Kidney (tissue), 14 donors: ENCODE data around the gene NME7. TPM values are rescaled to one million over a fixed set of nuclear protein-coding genes. Genes with fewer than 3 reads are reported as not detected.

Source experiments
- DNase-seq, 5 donors: peaks; one replicate each; pipeline ENCODE4 v3.0.0-alpha.2; 2013 to 2020
- FAIRE-seq: peaks from 2 replicates; lab custom pipeline; 2012; peaks lifted over from hg19 to GRCh38; lab: Jason Lieb, UNC
- H3K27ac ChIP-seq, 2 donors: one replicate each; pipeline ENCODE4 v1.7.0; 2013; ENCODE audit warnings: low read depth in 2 of 2, low read length in 2 of 2, inconsistent platforms in 1 of 2
- H3K27me3 ChIP-seq: one replicate; pipeline ENCODE4 v1.7.1; 2013; ENCODE audit warnings: low read length, inconsistent platforms; ENCODE audit not compliant: control insufficient read depth, insufficient read depth
- H3K36me3 ChIP-seq, 3 donors: one replicate each; pipeline versions ENCODE4 v1.7.0 to v1.7.1; 2013; ENCODE audit warnings: low read length in 3 of 3, control low read depth in 1 of 3, inconsistent platforms in 1 of 3; ENCODE audit not compliant: insufficient read depth in 3 of 3, control insufficient read depth in 2 of 3
- H3K4me1 ChIP-seq, 3 donors: one replicate each; pipeline versions ENCODE4 v1.7.0 to v1.7.1; 2013; ENCODE audit warnings: low read length in 3 of 3, inconsistent platforms in 1 of 3, low read depth in 1 of 3; ENCODE audit not compliant: control insufficient read depth in 2 of 3, insufficient read depth in 2 of 3
- H3K4me3 ChIP-seq, 3 donors: one replicate each; pipeline versions ENCODE4 v1.7.0 to v1.8.1; 2013; ENCODE audit warnings: low read length in 3 of 3, control low read depth in 1 of 3, inconsistent platforms in 1 of 3
- H3K9ac ChIP-seq, 3 donors: one replicate each; pipeline versions ENCODE4 v1.7.0 to v1.7.1; 2013; ENCODE audit warnings: low read length in 3 of 3, control low read depth in 1 of 3, inconsistent platforms in 1 of 3
- H3K9me3 ChIP-seq, 3 donors: one replicate each; pipeline versions ENCODE4 v1.7.0 to v1.7.1; 2013; ENCODE audit warnings: low read length in 3 of 3, control low read depth in 1 of 3, inconsistent platforms in 1 of 3; ENCODE audit not compliant: control insufficient read depth in 2 of 3, insufficient read depth in 1 of 3
- CTCF ChIP-seq: IDR thresholded peaks from 3 replicates; pipeline ENCODE4 v1.5.1; 2012; ENCODE audit warnings: mild to moderate bottlenecking, moderate library complexity, borderline replicate concordance; ENCODE audit not compliant: insufficient read depth; ENCODE audit errors: extremely low read depth
- intact Hi-C: fragments of 100-400 bp; cut with DNase I; formaldehyde crosslinking; loops from one replicate; pipeline ENCODE4 v1.11.1; 2022
- polyA plus RNA-seq: library from polyadenylated mRNA; stranded (reverse); fragments of 350-450 nt; fragmentation: Illumina TruSeq; extraction: RNeasy Lipid Tissue Mini Kit (QIAGEN cat#74804); gene quantifications from one replicate; pipeline ENCODE4 v1.2.3, GENCODE V29; 2014; ENCODE audit warnings: low read depth, low replicate concordance; ENCODE audit not compliant: insufficient read depth
- total RNA-seq: library from RNA; stranded (reverse); fragmentation: NEBNext Ultra II Directional; extraction: Animal tissue kit (Norgen Biotek cat#: 25700); gene quantifications from one replicate; pipeline ENCODE4 v1.2.1, GENCODE V29; 2021
- donor health status: control.
- donor health status: control.
- donor health status: control.
- donor health status: control.
- donor health status: control.
- donor health status: DM: yes; HTN: yes; CAD: no.
- donor health status: Normal renal cell carcinoma (clear cell type).

Gene NME7
- total and polyA plus RNA-seq, 2 donors from 2014 or later = 13.7 to 31.9 TPM

- TF ChIP-seq CTCF = no peak
- H3K4me1 ChIP-seq = peaks cover 0 to 24% (median 2%) of the 10 kb centered on the region in 3 donors
- no peaks in the 10 kb centered on the region for H3K36me3 ChIP-seq
- FAIRE-seq = no peak
- no peaks in the 10 kb centered on the region for H3K9me3 ChIP-seq
- no peak overlapping the region for H3K9ac ChIP-seq
- H3K4me3 ChIP-seq = no peak overlapping the region
- H3K27me3 ChIP-seq = no peaks in the 10 kb centered on the region
- H3K27ac ChIP-seq = no peak overlapping the region
- DNase-seq = no peak
- intact Hi-C loops = no loop called here
Observed at GRCh38 chr1:169138866-169139670, 228.5 kb downstream of the NME7 start.

GRCh38 chr1:169137357-169137756, 230.2 kb downstream of the NME7 start:
- DNase-seq = no peak
- no peaks in the 10 kb centered on the region for H3K9me3 ChIP-seq
- TF ChIP-seq CTCF = no peak
- no peaks in the 10 kb centered on the region for H3K27me3 ChIP-seq
- no peak for FAIRE-seq
- H3K36me3 ChIP-seq = peaks cover 0 to 10% (median 0%) of the 10 kb centered on the region in 3 donors
- intact Hi-C loops = no loop called here
- H3K4me3 ChIP-seq = no peak overlapping the region
- H3K27ac ChIP-seq = no peak overlapping the region
- H3K4me1 ChIP-seq = peaks cover 0 to 25% (median 0%) of the 10 kb centered on the region in 3 donors
- H3K9ac ChIP-seq = no peak overlapping the region

- intact Hi-C loops = no loop called here
- Histone ChIP-seq H3K27ac (peak overlapping the region; percentile 3 to 43), H3K9ac (no peak overlapping the region), H3K9me3 (no peaks in the 10 kb centered on the region), H3K27me3 (no peaks in the 10 kb centered on the region), H3K4me3 (no peak overlapping the region), H3K36me3 (peaks cover 0 to 36% (median 14%) of the 10 kb centered on the region in 3 donors), H3K4me1 (peaks cover 0 to 19% (median 9%) of the 10 kb centered on the region in 3 donors)
- FAIRE-seq (no peak), DNase-seq (no peak)
- peak; percentile 25 for TF ChIP-seq CTCF
Observed at GRCh38 chr1:169133801-169134502, 233.6 kb downstream of the NME7 start.
